NCI-H446 (cell line): ENCODE results near the gene NCOA7.
"Not testable (repeated sequence)": the region's sequence is repeated elsewhere in the genome, so short reads cannot be mapped to it uniquely, and the experiment has no call there.

Experiments used
- DNase-seq, 2 experiments: peaks; one replicate each; lab custom pipeline; 2025; lab: John Stamatoyannopoulos, UW

Gene NCOA7

GRCh38 chr6:125792680-125793079 is 1.9 kb downstream of the NCOA7 start:
- no peak for DNase-seq

- no peak for DNase-seq
These were observed 2.5 kb downstream of the NCOA7 start for GRCh38 chr6:125793280-125793679.

GRCh38 chr6:125793863-125794262 is 3.1 kb downstream of the NCOA7 start:
- DNase-seq: no peak

- DNase-seq: no peak
These were observed 3.8 kb downstream of the NCOA7 start for GRCh38 chr6:125794342-125795137.

- DNase-seq: no peak
These were observed 4.5 kb downstream of the NCOA7 start for GRCh38 chr6:125795301-125795700.

- no peak for DNase-seq
These were observed 6.5 kb downstream of the NCOA7 start for GRCh38 chr6:125797120-125797885.

GRCh38 chr6:125797886-125798444 is 7.2 kb downstream of the NCOA7 start:
- no peak for DNase-seq

GRCh38 chr6:125798734-125799508 is 8.2 kb downstream of the NCOA7 start:
- DNase-seq: no peak

GRCh38 chr6:125802383-125802782 is 11.6 kb downstream of the NCOA7 start:
- no peak for DNase-seq

GRCh38 chr6:125802943-125803377 is 12.2 kb downstream of the NCOA7 start:
- no peak for DNase-seq

- no peak for DNase-seq
These were observed 13.5 kb downstream of the NCOA7 start for GRCh38 chr6:125804264-125804663.

- not testable (repeated sequence) for DNase-seq
These were observed 14.2 kb downstream of the NCOA7 start for GRCh38 chr6:125804866-125805425.

- DNase-seq: no peak
These were observed 16.1 kb downstream of the NCOA7 start for GRCh38 chr6:125806813-125807212.

- DNase-seq: no peak
These were observed 16.5 kb downstream of the NCOA7 start for GRCh38 chr6:125807293-125807692.

- DNase-seq: no peak
These were observed 17.3 kb downstream of the NCOA7 start for GRCh38 chr6:125808060-125808459.

- no peak for DNase-seq
These were observed 17.8 kb downstream of the NCOA7 start for GRCh38 chr6:125808591-125808990.

- DNase-seq: no peak
These were observed 18.9 kb downstream of the NCOA7 start for GRCh38 chr6:125809570-125810170.

GRCh38 chr6:125810445-125810844 is 19.7 kb downstream of the NCOA7 start:
- DNase-seq: no peak

GRCh38 chr6:125811259-125811658 is 20.5 kb downstream of the NCOA7 start:
- DNase-seq: no peak

- no peak for DNase-seq
These were observed 21.9 kb downstream of the NCOA7 start for GRCh38 chr6:125812394-125813292.
